Right ventricle myocardium superior (tissue), 1 donor: ENCODE measurements around the gene NCF2. TPM values are rescaled to one million over a fixed set of nuclear protein-coding genes. Genes with fewer than 3 reads are reported as not detected.

Experiments used
- ATAC-seq: fragments of 200-7000 bp; cut with Tn5 transposase; one replicate; pipeline ENCODE4 v1.9.1; 2020; ENCODE audit warnings: mild to moderate bottlenecking; ENCODE audit not compliant: poor library complexity
- DNase-seq: peaks from one replicate; pipeline ENCODE4 v3.0.0-alpha.2; 2020
- intact Hi-C: fragments of 100-400 bp; cut with DNase I; formaldehyde crosslinking; loops from one replicate; pipeline ENCODE4 v1.11.2; 2022
- total RNA-seq: library from RNA; stranded (reverse); fragmentation: NEBNext Ultra II Directional; extraction: Animal tissue kit (Norgen Biotek cat#: 25700); gene quantifications from one replicate; pipeline ENCODE4 v1.2.1, GENCODE V29; 2021
- donor health status: DM: no; HTN: yes; CAD: no; lungs with severe emphysema.

The NCF2 gene
- total RNA-seq, 1 donor from 2014 or later, result 5.7 TPM

DNA sequence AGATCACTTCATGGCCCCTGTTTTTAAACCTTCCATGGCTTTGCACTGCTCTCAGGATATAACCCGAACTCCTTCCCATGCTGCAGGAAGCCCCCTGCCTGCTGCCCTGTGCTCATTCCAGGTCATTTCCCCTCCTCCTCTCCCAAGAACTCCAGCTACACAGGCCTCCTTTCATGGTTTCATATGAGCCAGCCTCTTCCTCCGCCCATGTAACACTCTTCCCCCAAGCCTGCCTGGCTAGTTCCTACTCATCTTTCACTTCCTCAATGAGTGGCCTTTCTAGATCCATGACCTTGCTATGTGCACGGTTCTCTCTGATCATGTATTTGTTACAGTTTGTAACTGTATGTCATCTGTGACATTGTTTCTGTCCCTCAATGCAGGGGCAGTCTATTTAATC lies 3.1 kb upstream of the NCF2 start:
- DNase-seq, result no peak
- peak; percentile 43 for ATAC-seq

DNA sequence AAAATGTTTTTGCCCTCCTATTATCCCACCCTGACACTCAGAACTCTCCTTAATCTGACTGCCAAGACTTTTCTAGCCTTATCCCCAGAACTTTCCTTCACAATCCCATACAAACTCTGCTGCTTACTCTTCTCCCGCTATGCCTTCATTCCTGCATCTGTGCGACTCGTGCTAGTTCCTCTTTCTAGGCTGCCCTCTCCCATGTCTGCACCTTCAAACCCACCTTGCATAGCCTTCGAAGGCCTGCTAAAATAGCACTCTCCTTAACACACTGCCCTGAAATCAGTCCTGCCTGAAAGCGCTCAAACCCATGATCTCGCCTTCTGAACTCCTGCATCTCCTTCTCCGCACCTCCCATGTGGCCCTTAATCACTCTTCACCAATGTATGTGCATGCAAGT lies 2.5 kb upstream of the NCF2 start:
- ATAC-seq, result no peak
- no peak for DNase-seq
- intact Hi-C loops, result no loop called here

More for the DNA sequence above, 3.1 kb upstream of the NCF2 start:
- intact Hi-C loops, result no loop called here

GRCh38 chr1:183589874-183590243 lies 400 bp downstream of the NCF2 start:
- DNase-seq (no peak), ATAC-seq (no peak)
- intact Hi-C loops, result no loop called here

DNA sequence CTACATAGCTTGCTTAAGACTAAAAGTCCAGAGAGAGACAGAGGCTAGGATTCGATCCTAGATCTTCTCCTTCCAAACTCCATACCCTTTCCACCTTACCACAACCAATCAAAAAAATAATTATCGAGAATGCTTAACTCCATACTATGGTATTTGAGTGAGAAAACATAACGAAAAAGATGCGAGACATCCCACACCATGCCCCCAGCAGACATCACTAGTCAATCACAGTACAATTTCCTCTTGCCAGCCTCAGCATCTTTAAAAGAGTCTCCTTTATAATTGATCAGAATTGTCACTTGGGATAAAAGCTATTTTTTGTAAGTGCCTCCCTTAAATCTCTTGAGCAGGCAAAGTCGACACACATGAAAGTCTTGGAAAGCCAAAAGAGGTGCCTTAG lies 875 bp downstream of the NCF2 start:
- intact Hi-C loops, result no loop called here
- ATAC-seq, result no peak
- no peak for DNase-seq

DNA sequence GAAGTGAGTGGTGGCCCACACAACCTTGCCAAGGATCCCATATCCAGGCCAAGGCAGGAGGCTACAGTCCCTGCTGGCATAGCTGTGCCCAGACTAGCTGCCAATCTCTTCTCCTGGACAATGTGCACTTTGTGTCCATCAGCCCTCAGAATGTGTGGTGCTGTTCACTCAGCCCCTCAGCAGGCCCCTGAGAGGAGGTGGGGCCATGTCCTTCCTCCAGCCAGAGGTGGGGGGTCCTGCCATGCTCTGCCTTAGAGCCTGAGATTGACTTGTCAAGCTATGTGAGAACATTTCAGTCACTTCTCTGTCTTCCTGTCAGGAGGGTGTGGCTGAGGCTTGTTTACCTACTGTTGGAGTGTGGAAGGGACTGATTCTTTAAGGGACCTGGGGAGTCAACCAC lies 1.4 kb downstream of the NCF2 start:
- intact Hi-C loops, result no loop called here
- DNase-seq (no peak), ATAC-seq (no peak)

GRCh38 chr1:183586926-183587325 lies 3.3 kb downstream of the NCF2 start:
- no peak for ATAC-seq
- no peak for DNase-seq
- intact Hi-C loops, result no loop called here

DNA sequence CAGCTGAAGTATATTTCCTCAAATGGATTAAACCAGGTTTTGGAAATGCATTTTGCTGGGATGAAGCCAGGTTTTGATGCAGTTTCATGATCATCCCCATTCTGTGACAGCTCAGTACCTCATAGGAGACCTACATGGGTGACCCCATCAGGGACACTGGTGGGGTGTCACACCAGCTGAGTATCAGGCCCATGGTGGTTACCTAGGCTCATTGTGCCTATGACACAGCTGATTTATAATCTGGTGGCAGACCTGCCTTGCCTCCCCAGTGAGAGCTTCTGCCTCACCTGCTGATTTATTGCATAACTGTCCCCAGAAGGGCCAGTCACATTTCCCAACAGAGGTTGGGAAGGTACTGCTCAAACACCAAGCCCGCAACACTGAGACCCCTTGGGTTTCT lies 3.8 kb downstream of the NCF2 start:
- no peak for ATAC-seq
- intact Hi-C loops, result no loop called here
- no peak for DNase-seq

- DNase-seq, result no peak
- intact Hi-C loops, result no loop called here
- no peak for ATAC-seq
These were observed 5.2 kb downstream of the NCF2 start for GRCh38 chr1:183585038-183585437.

DNA sequence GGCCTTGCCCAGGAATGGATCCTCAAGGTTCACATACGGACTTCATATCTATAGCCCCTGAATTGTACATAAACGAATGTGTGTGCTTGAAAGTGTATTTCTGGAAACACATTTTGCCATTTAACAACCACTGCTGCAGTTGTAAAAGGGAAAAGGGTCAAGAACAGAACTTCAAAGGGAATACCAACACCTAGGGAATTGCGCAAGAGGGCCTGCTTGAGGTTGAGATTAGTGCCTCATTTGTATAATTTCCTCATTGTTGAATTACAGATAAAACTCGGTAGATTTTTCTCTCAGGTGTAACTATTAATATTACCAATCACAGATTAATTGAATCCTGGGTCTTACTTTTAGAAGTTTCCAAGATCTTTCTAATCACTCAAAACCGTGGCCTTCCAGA lies 6.1 kb downstream of the NCF2 start:
- intact Hi-C loops, result no loop called here
- ATAC-seq (no peak), DNase-seq (no peak)

DNA sequence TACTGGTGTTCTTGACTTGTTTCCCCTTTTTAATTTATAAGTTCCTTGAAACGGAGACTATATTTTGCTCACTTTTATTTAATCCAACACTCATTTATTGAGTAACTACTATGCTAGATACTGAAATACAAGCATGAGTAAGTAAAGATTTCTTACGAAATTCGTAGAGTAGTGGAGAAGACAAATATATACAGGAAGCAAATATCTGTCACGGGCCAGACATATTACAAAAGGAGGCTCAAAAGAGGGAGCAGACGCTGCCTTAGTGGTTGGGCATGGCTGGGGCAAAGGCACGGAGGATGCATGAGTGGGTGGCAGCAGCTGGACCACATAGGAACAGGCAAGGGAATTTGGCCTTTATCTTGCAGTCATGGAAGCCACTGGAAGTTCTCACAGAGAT lies 6.8 kb downstream of the NCF2 start:
- DNase-seq, result no peak
- peak; percentile 26 for ATAC-seq
- intact Hi-C loops, result no loop called here

GRCh38 chr1:183582021-183582713 lies 8.1 kb downstream of the NCF2 start:
- ATAC-seq (peak; percentile 26), DNase-seq (no peak)

GRCh38 chr1:183580281-183580682 lies 10.0 kb downstream of the NCF2 start:
- peak; percentile 62 for ATAC-seq
- no peak for DNase-seq
- intact Hi-C loops, result no loop called here

More at GRCh38 chr1:183582021-183582713, 8.1 kb downstream of the NCF2 start:
- intact Hi-C loops, result no loop called here

DNA sequence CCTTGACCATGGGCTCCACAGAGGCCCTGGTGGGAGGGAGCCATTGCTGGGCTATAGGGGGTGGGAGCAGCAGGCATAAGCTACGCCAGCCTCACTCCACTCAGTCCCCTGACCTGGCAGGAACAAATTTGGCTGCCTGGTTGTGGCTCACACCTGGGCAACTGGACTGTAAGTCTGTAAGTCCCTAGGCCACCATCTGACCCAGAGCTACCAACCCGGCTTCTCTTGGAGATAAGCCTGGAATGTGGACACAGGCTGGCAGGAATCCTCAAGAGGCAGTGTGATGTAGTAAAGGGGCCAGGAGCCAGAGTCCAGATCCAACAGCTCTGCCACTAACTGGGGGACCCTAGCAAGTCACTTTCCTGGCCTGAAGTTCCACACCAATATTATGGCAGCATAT lies 11.4 kb downstream of the NCF2 start:
- intact Hi-C loops, result no loop called here
- ATAC-seq, result peak; percentile 38
- no peak for DNase-seq

DNA sequence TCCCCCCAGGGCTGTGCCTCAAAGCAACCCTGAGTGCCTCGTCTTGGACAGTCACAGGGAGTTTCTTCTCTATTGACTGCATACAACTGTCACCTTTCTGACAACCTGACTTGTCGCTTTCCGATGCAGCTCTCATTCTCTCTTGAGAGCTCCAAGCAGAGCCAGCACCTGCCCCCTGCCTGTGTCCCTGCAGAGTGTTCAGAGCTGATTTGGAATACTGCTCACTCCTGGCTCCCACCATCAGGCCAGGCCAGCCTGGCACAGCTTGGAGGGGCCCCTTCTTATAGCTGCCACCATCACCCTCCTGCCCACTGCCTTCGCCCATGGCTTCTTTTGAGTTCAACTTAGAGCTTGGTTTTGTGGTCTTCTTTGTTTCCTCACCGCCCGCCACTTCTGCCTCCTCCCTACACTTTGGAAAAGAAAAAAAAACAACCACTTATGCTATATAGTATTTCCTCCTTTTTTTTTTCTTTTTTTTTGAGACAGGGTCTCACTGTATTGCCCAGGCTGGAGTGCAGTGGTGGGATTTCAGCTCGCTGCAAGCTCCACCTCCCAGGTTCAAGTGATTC lies 12.3 kb downstream of the NCF2 start:
- ATAC-seq (no peak), DNase-seq (no peak)
- intact Hi-C loops, result no loop called here

DNA sequence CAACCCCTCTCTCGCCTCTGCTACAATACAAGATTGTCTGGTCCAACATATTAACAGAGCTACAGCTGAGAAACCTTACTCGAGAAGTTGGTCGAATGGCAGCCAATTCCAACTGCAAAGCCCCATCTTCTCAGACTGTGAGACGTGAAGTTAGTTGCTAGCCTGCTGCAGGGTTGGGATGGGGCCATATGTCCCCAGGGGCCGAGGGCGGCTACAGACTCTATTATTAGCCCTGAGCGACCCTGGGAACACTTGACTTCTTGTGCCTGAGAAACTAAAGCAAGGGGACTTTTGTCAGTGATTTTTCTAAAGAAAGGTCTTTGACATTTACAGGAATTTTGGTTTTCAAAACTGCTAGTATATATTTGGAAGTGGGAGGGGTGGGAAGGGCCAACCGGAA lies 13.7 kb downstream of the NCF2 start:
- ATAC-seq (peak; percentile 38), DNase-seq (peak; percentile 64)
- intact Hi-C loops, result no loop called here

DNA sequence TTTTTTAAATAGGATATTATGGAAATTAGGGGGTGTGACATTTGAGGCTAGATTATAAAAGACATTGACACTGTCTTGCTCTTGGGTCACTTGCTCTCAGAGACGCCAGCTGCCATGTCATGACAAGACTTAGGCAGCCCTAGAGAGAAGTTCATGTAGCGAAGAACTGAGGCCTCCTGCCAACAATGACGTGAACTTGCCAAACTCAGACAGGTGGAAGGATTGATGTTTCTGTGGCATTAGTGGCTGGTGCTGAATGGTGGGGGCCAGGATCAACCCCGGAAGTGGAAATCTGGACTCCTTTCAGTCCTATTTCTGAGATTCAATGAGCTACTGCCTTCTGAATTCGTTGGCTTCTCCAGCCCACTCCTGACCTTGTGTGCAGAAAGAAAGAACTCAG lies 14.7 kb downstream of the NCF2 start:
- no peak for DNase-seq
- intact Hi-C loops, result no loop called here
- no peak for ATAC-seq

- no peak for ATAC-seq
- intact Hi-C loops, result no loop called here
- DNase-seq, result no peak
These were observed 17.5 kb downstream of the NCF2 start for GRCh38 chr1:183572721-183573120.

DNA sequence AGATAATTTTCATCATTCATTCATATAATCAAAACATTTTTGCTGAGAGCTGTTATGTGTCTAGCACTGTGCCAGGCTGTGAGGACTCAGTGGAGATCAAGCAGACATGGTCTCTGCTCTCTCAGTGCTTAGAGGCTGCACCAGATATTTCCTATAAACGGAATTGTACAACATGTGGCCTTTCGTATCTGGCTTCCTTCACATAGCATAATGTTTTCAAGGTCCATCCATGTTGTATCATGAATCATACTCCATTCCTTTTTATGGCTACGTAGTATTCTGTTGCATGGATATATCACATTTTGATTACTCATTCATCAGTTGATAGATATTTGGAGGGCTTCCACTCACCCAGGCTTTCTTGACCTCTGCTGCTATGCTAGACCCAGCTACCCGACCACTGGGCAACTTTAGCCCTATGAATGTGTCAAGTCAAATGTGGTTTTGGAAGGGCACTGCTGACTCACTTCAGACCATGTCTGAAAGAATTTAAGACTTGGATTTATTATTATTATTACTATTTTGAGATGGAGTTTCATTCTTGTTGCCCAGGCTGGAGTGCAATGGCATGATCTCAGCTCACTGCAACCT lies 18.5 kb downstream of the NCF2 start:
- intact Hi-C loops, result no loop called here
- no peak for ATAC-seq
- DNase-seq, result no peak

DNA sequence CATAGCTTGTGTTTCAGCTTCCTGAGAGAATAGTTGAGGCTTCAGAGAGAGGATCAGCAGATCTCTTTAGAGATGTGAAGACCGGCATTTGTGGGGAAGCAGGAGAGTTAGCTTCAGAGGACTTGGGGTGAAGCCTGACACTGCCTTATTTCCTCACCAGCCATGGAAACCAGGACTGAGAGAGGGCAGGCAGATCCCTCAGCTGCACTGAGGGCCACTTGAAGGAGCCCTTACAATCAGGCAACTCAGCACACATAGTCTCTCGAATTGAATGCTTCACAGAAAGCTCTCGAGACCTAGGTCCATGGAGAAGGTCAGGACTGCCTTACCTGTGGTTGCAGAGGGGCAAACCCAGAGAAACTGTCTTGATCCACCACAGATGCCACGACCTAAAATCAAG lies 19.8 kb downstream of the NCF2 start:
- intact Hi-C loops, result no loop called here
- DNase-seq, result no peak
- ATAC-seq, result no peak

- intact Hi-C loops, result no loop called here
- no peak for ATAC-seq
- no peak for DNase-seq
These were observed 20.5 kb downstream of the NCF2 start for GRCh38 chr1:183569801-183570200.

DNA sequence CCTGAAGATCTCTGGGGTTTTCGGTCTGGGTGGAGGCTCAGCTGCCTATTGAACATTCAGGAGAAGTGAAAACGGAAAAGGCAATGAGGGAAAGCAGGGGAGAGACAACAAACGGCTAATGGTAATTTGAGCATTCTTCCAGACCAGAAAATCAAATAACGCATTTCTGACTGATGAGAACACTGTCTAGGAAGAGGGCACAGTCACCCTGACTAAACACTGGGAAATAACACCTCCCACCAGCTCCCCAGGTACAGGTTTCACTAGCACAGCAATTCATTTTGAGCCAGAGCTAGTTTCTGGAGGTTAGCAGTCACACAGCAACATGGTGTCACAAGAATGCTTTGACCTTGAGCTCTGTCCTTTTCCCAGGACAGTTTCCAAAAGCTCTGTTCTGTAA lies 21.1 kb downstream of the NCF2 start:
- no peak for ATAC-seq
- intact Hi-C loops, result no loop called here
- no peak for DNase-seq
